Loucy (cell line): Measurements from ENCODE around the gene TBR1.

Experiments used
- H2AFZ ChIP-seq: fragments of 200-600 bp; sonication (generic); 2 replicates; pipeline ENCODE4 v1.6.0; 2016; ENCODE audit warnings: antibody characterized with exemption, mild to moderate bottlenecking, low read length, moderate library complexity
- H3F3A ChIP-seq: fragments of 200-600 bp; 2 replicates; pipeline ENCODE4 v1.6.0; 2016; ENCODE audit warnings: antibody characterized with exemption, low read depth, mild to moderate bottlenecking
- H3K27me3 ChIP-seq: fragments of 200-600 bp; sonication (generic); 2 replicates; pipeline ENCODE4 v1.6.1; 2014; ENCODE audit warnings: low read length, mild to moderate bottlenecking; ENCODE audit not compliant: insufficient read depth, poor library complexity, severe bottlenecking
- H3K36me3 ChIP-seq: fragments of 200-600 bp; sonication (generic); 2 replicates; pipeline ENCODE4 v1.6.1; 2016; ENCODE audit warnings: low read length; ENCODE audit not compliant: insufficient read depth
- H3K4me1 ChIP-seq: fragments of 200-600 bp; sonication (generic); 2 replicates; pipeline ENCODE4 v1.5.1; 2014; ENCODE audit warnings: low read length, mild to moderate bottlenecking; ENCODE audit not compliant: insufficient read depth, poor library complexity, severe bottlenecking
- H3K4me2 ChIP-seq: fragments of 200-600 bp; sonication (generic); 2 replicates; pipeline ENCODE4 v1.6.0; 2014; ENCODE audit warnings: antibody characterized with exemption, low read length, low read depth, mild to moderate bottlenecking; ENCODE audit not compliant: poor library complexity, severe bottlenecking
- H3K4me3 ChIP-seq: fragments of 200-600 bp; sonication (generic); 2 replicates; pipeline ENCODE4 v1.5.1; 2014; ENCODE audit warnings: low read length, mild to moderate bottlenecking, mixed read lengths; ENCODE audit not compliant: poor library complexity, severe bottlenecking
- H3K79me2 ChIP-seq: fragments of 200-600 bp; sonication (generic); 2 replicates; pipeline ENCODE4 v1.6.1; 2014; ENCODE audit warnings: low read length; ENCODE audit not compliant: insufficient read depth
- H3K9ac ChIP-seq: fragments of 200-600 bp; sonication (generic); 2 replicates; pipeline ENCODE4 v1.6.0; 2014; ENCODE audit warnings: mild to moderate bottlenecking, low read depth, low read length, moderate library complexity; ENCODE audit not compliant: poor library complexity, severe bottlenecking
- H3K9me2 ChIP-seq: fragments of 200-600 bp; sonication (generic); replicated peaks from 2 replicates; pipeline ENCODE4 v1.6.1; 2016; ENCODE audit warnings: low read depth, low read length, mixed read lengths
- H3K9me3 ChIP-seq: fragments of 200-600 bp; sonication (generic); 2 replicates; pipeline ENCODE4 v1.6.1; 2014; ENCODE audit warnings: mild to moderate bottlenecking, antibody characterized with exemption, low read length, low read depth; ENCODE audit not compliant: insufficient read depth
- H4K20me1 ChIP-seq: fragments of 200-600 bp; sonication (generic); 2 replicates; pipeline ENCODE4 v1.6.0; 2014; ENCODE audit warnings: antibody characterized with exemption, low read length, mild to moderate bottlenecking; ENCODE audit not compliant: insufficient read depth, poor library complexity, severe bottlenecking
- EZH2phosphoT487 ChIP-seq: fragments of 200-600 bp; IDR thresholded peaks from 2 replicates; pipeline ENCODE4 v1.6.1; 2018; ENCODE audit warnings: antibody characterized with exemption, mild to moderate bottlenecking, moderate library complexity, borderline replicate concordance
- TF ChIP-seq, protein P1 (sequence below): fragments of 200-600 bp; sonication (generic); conservative IDR thresholded peaks from 2 replicates; pipeline ENCODE4 v1.5.1; 2014; ENCODE audit warnings: mild to moderate bottlenecking, antibody characterized with exemption, low read length

Gene TBR1

GRCh38 chr2:161415987-161416707 lies at the start of gene TBR1:
TBR1 (plus strand) TSS chr2:161416297; CDS start chr2:161416411, 114 bp downstream.
- H3K9me3 ChIP-seq = no peaks in the 10 kb centered on the region
- no peak within 1 kb of the TSS for H3K4me2 ChIP-seq
- H3K79me2 ChIP-seq = no peaks in the 10 kb centered on the region
- no peaks in the 10 kb centered on the region for H3K27me3 ChIP-seq
- H3K9me2 ChIP-seq = no peaks in the 10 kb centered on the region
- H4K20me1 ChIP-seq = no peaks in the 10 kb centered on the region
- no peaks in the 10 kb centered on the region for H3F3A ChIP-seq
- peaks cover 5% of the 10 kb centered on the region for H3K4me1 ChIP-seq
- H3K9ac ChIP-seq = no peak within 1 kb of the TSS
- no peak within 1 kb of the TSS for H2AFZ ChIP-seq
- H3K36me3 ChIP-seq = peaks cover 7% of the 10 kb centered on the region; the same call in 1 of the 2 replicates
- H3K4me3 ChIP-seq = no peak within 1 kb of the TSS
- TF ChIP-seq, protein P1, sequence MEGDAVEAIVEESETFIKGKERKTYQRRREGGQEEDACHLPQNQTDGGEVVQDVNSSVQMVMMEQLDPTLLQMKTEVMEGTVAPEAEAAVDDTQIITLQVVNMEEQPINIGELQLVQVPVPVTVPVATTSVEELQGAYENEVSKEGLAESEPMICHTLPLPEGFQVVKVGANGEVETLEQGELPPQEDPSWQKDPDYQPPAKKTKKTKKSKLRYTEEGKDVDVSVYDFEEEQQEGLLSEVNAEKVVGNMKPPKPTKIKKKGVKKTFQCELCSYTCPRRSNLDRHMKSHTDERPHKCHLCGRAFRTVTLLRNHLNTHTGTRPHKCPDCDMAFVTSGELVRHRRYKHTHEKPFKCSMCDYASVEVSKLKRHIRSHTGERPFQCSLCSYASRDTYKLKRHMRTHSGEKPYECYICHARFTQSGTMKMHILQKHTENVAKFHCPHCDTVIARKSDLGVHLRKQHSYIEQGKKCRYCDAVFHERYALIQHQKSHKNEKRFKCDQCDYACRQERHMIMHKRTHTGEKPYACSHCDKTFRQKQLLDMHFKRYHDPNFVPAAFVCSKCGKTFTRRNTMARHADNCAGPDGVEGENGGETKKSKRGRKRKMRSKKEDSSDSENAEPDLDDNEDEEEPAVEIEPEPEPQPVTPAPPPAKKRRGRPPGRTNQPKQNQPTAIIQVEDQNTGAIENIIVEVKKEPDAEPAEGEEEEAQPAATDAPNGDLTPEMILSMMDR = no peak
- TF ChIP-seq EZH2phosphoT487 = no peak

- H3K9ac ChIP-seq = no peak overlapping the region
- peaks cover 10% of the 10 kb centered on the region for H3K9me3 ChIP-seq
- no peak overlapping the region for H2AFZ ChIP-seq
- no peak overlapping the region for H3K4me2 ChIP-seq
- no peaks in the 10 kb centered on the region for H3K4me1 ChIP-seq
- no peaks in the 10 kb centered on the region for H3K27me3 ChIP-seq
- no peaks in the 10 kb centered on the region for H3K9me2 ChIP-seq
- H3F3A ChIP-seq = no peaks in the 10 kb centered on the region
- H3K79me2 ChIP-seq = peaks cover 31% of the 10 kb centered on the region
- peaks cover 62% of the 10 kb centered on the region; the same call in 1 of the 2 replicates for H3K36me3 ChIP-seq
- no peak overlapping the region for H3K4me3 ChIP-seq
- TF ChIP-seq, protein P1 = no peak
- no peak for TF ChIP-seq EZH2phosphoT487
- peaks cover 3% of the 10 kb centered on the region for H4K20me1 ChIP-seq
These were observed 48.4 kb upstream of the TBR1 start for GRCh38 chr2:161367675-161368074.

- Histone ChIP-seq H4K20me1 (peaks cover 3% of the 10 kb centered on the region), H3K36me3 (peaks cover 63% of the 10 kb centered on the region; the same call in 1 of the 2 replicates), H3K4me3 (no peak overlapping the region), H3F3A (no peaks in the 10 kb centered on the region), H3K9me2 (no peaks in the 10 kb centered on the region), H3K4me2 (no peak overlapping the region), H3K9me3 (no peaks in the 10 kb centered on the region), H3K4me1 (no peaks in the 10 kb centered on the region), H3K27me3 (no peaks in the 10 kb centered on the region), H3K9ac (no peak overlapping the region), H3K79me2 (peaks cover 17% of the 10 kb centered on the region), H2AFZ (no peak overlapping the region)
- TF ChIP-seq, protein P1 = no peak
- TF ChIP-seq EZH2phosphoT487 = no peak
These were observed 46.8 kb upstream of the TBR1 start for GRCh38 chr2:161369311-161369710.
